Caco-2 (cell line): ENCODE measurements around the gene SKP1. TPM values are rescaled to one million over a fixed set of nuclear protein-coding genes. Genes with fewer than 3 reads are reported as not detected.

Experiments used
- BruUV-seq: library from RNA; stranded (reverse); fragments of 400-500 nt; replicated peaks from 2 replicates; lab custom pipeline; 2021; lab: Mats Ljungman, UMichigan
- CTCF ChIA-PET: fragments of 300-600 bp; sonication (Branson Sonifier 250); formaldehyde crosslinking; loops from one replicate; lab custom pipeline; 2022; ENCODE audit warnings: antibody characterized with exemption; lab: Charles Lee
- POLR2A ChIA-PET: fragments of 300-600 bp; sonication (Branson Sonifier 250); formaldehyde crosslinking; loops from one replicate; lab custom pipeline; 2022; ENCODE audit warnings: antibody characterized with exemption; lab: Charles Lee
- DNase-seq, 2 experiments: peaks; one replicate each; pipeline versions ENCODE4 v3.0.0 to v3.0.0-alpha.2; 2020 to 2022
- H3K27me3 ChIP-seq: replicated peaks from 2 replicates; pipeline ENCODE4 v1.6.0; 2011; ENCODE audit warnings: low read length; ENCODE audit not compliant: control insufficient read depth, insufficient read depth
- H3K36me3 ChIP-seq: 2 replicates; pipeline ENCODE4 v1.5.1; 2011; ENCODE audit warnings: low read length; ENCODE audit not compliant: control insufficient read depth, insufficient read depth
- H3K4me1 ChIP-seq: fragments of 250-450 bp; sonication (Bioruptor Pico); 2 replicates; pipeline ENCODE4 v1.5.1; 2020; ENCODE audit warnings: mild to moderate bottlenecking
- H3K4me3 ChIP-seq: 2 replicates; pipeline ENCODE4 v1.5.1; 2011; ENCODE audit warnings: low read depth, mild to moderate bottlenecking, control low read depth, low read length
- H3K9me3 ChIP-seq: fragments of 250-450 bp; sonication (Bioruptor Pico); 2 replicates; pipeline ENCODE4 v1.5.1; 2020; ENCODE audit warnings: mild to moderate bottlenecking, moderate library complexity
- H3K27ac Mint-ChIP-seq: one replicate; pipeline ENCODE4 v1.8.0; 2022; ENCODE audit warnings: mixed read lengths; ENCODE audit not compliant: unreplicated experiment
- H3K27me3 Mint-ChIP-seq: one replicate; pipeline ENCODE4 v1.8.0; 2022; ENCODE audit warnings: mixed read lengths; ENCODE audit not compliant: insufficient read depth, unreplicated experiment
- H3K36me3 Mint-ChIP-seq: one replicate; pipeline ENCODE4 v1.8.0; 2022; ENCODE audit warnings: mild to moderate bottlenecking, mixed read lengths; ENCODE audit not compliant: insufficient read depth, unreplicated experiment
- H3K4me1 Mint-ChIP-seq: one replicate; pipeline ENCODE4 v1.8.0; 2022; ENCODE audit warnings: low read depth, mixed read lengths; ENCODE audit not compliant: unreplicated experiment
- H3K4me3 Mint-ChIP-seq: one replicate; pipeline ENCODE4 v1.8.0; 2022; ENCODE audit warnings: mild to moderate bottlenecking, moderate library complexity, mixed read lengths; ENCODE audit not compliant: unreplicated experiment
- H3K9me3 Mint-ChIP-seq: one replicate; pipeline ENCODE4 v1.8.0; 2022; ENCODE audit warnings: mixed read lengths; ENCODE audit not compliant: unreplicated experiment
- CTCF ChIP-seq, 2 experiments: fragments of 200-600 bp in 1 of 2; IDR thresholded peaks; 1 replicate in 1 of 2; 2 replicates in 1 of 2; pipeline versions ENCODE4 v1.5.1 to v1.8.0; 2011 to 2022; ENCODE audit warnings: antibody characterized with exemption in 1 of 2, control low read depth in 1 of 2, inconsistent platforms in 1 of 2, low read depth in 1 of 2, low read length in 1 of 2, mild to moderate bottlenecking in 1 of 2, moderate library complexity in 1 of 2; ENCODE audit not compliant: insufficient read depth in 1 of 2, severe bottlenecking in 1 of 2, unreplicated experiment in 1 of 2
- intact Hi-C: fragments of 100-400 bp; cut with micrococcal nuclease; formaldehyde crosslinking; loops from one replicate; pipeline ENCODE4 v1.10.0; 2022; ENCODE audit not compliant: unreplicated experiment
- total RNA-seq: library from RNA; stranded (reverse); gene quantifications from 2 replicates; pipeline ENCODE4 v1.2.3, GENCODE V29; 2022

Gene SKP1
- total RNA-seq, 1 experiment from 2014 or later: 365 TPM

DNA sequence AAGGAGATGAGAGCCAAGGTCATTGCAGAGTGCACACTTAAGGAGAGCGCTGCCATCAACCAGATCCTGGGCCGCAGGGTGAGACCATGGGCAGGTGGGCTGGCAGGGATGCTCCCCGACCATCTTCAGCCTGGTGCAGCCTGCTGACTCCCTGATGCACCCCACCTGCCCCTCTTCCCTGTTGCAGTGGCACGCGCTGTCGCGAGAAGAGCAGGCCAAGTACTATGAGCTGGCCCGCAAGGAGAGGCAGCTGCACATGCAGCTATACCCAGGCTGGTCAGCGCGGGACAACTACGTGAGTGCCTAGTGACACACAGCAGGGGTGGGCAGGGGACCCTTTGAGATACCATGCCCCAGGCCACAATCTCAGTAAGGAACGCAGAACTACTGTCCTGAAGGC lies 33.9 kb downstream of the SKP1 start:
- Mint-ChIP-seq H3K4me1 (peaks cover 22% of the 10 kb centered on the region), H3K4me3 (no peak overlapping the region), H3K36me3 (peaks cover 47% of the 10 kb centered on the region), H3K27ac (peak overlapping the region; percentile 28), H3K9me3 (no peaks in the 10 kb centered on the region), H3K27me3 (no peaks in the 10 kb centered on the region)
- POLR2A ChIA-PET: no interaction called here
- Histone ChIP-seq H3K36me3 (peaks cover 8% of the 10 kb centered on the region), H3K27me3 (no peaks in the 10 kb centered on the region), H3K9me3 (no peaks in the 10 kb centered on the region), H3K4me3 (no peak overlapping the region), H3K4me1 (peaks cover 30% of the 10 kb centered on the region)
- BruUV-seq: no TSS peak
- no peak for TF ChIP-seq CTCF (IDR thresholded peaks at IDR 0.05; ENCODE audit: insufficient read depth in 1 of 2, low read depth in 1 of 2, low read length in 1 of 2, severe bottlenecking in 1 of 2, unreplicated experiment in 1 of 2)
- DNase-seq: no peak
- CTCF ChIA-PET: interaction anchor here (0.9 to 5.4 kb wide), 4 partner anchors 100 to 116 kb away, joined by 3 to 67 read pairs (median 5); no protein-coding TSS in a partner anchor
- intact Hi-C loops: no loop called here

- CTCF ChIA-PET: interaction anchor here (1.2 to 5.4 kb wide), 3 partner anchors 94 to 116 kb away, joined by 3 to 67 read pairs (median 4); no protein-coding TSS in a partner anchor
- no peaks in the 10 kb centered on the region for H3K27me3 Mint-ChIP-seq
- no peak overlapping the region for H3K4me3 ChIP-seq
- peaks cover 22% of the 10 kb centered on the region for H3K4me1 Mint-ChIP-seq
- no TSS peak for BruUV-seq
- no peaks in the 10 kb centered on the region for H3K27me3 ChIP-seq
- POLR2A ChIA-PET: no interaction called here
- no peak overlapping the region for H3K4me3 Mint-ChIP-seq
- DNase-seq: no peak
- peaks cover 30% of the 10 kb centered on the region for H3K4me1 ChIP-seq
- H3K27ac Mint-ChIP-seq: no peak overlapping the region
- peaks cover 41% of the 10 kb centered on the region for H3K36me3 Mint-ChIP-seq
- TF ChIP-seq CTCF (IDR thresholded peaks at IDR 0.05; ENCODE audit: insufficient read depth in 1 of 2, low read depth in 1 of 2, low read length in 1 of 2, severe bottlenecking in 1 of 2, unreplicated experiment in 1 of 2): no peak
- intact Hi-C loops: no loop called here
- no peaks in the 10 kb centered on the region for H3K9me3 Mint-ChIP-seq
- H3K36me3 ChIP-seq: peaks cover 7% of the 10 kb centered on the region
- no peaks in the 10 kb centered on the region for H3K9me3 ChIP-seq
Observed at GRCh38 chr5:134142052-134142451, 34.7 kb downstream of the SKP1 start.

DNA sequence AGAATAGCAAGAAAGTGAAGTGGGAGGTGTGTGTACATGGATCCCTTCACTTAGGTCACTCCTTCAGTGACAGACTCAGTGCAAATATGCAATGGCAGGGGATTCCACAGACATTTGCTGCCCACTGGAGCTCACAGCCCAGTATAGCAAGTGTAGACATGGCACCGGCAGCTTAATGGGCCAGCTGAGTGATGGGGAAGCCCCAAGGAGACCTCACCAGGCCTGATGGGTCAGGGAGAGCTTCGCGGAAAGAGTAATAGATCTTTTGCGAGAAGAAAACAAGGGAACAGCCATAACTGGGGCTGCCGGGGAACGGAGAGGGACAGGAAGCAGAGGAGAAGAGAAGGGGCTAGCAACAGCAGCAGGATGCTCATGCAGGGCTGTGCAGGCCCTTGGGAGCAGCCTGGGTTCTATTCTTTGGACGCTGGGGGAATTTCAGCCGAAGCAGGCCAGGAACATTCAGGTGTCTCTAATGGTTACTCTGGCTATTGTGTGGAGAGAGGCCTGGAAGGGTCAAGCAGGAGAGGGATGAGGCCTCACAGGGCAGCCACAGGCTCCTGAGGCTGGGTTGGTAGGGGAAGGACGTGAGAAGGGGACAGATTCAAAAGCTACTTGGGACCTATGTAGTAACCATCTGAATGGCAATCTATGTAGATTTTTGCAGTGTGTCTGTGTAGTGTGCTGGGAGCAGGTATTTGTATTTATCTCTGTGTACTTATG lies 35.3 kb downstream of the SKP1 start:
- CTCF ChIA-PET: interaction anchor here (0.9 to 5.4 kb wide), 11 partner anchors 12 to 148 kb away, joined by 3 to 67 read pairs (median 5); no protein-coding TSS in a partner anchor
- POLR2A ChIA-PET: no interaction called here
- Mint-ChIP-seq H3K27me3 (no peaks in the 10 kb centered on the region), H3K4me1 (peaks cover 22% of the 10 kb centered on the region), H3K36me3 (peaks cover 40% of the 10 kb centered on the region), H3K9me3 (no peaks in the 10 kb centered on the region), H3K4me3 (no peak overlapping the region), H3K27ac (peak overlapping the region; percentile 30)
- no TSS peak for BruUV-seq
- peak in 1 of 2 experiments; percentile 13 for TF ChIP-seq CTCF (IDR thresholded peaks at IDR 0.05; ENCODE audit: insufficient read depth in 1 of 2, low read depth in 1 of 2, low read length in 1 of 2, severe bottlenecking in 1 of 2, unreplicated experiment in 1 of 2)
- Histone ChIP-seq H3K4me3 (no peak overlapping the region), H3K4me1 (peaks cover 30% of the 10 kb centered on the region), H3K36me3 (peaks cover 7% of the 10 kb centered on the region), H3K9me3 (no peaks in the 10 kb centered on the region), H3K27me3 (no peaks in the 10 kb centered on the region)
- DNase-seq: no peak
- intact Hi-C loops: loop anchor here (1.0 to 2.0 kb wide), 2 partner anchors 43 to 115 kb away; no protein-coding TSS in a partner anchor
